ENCODE data around the gene SETSIP.

Gene SETSIP

DNA sequence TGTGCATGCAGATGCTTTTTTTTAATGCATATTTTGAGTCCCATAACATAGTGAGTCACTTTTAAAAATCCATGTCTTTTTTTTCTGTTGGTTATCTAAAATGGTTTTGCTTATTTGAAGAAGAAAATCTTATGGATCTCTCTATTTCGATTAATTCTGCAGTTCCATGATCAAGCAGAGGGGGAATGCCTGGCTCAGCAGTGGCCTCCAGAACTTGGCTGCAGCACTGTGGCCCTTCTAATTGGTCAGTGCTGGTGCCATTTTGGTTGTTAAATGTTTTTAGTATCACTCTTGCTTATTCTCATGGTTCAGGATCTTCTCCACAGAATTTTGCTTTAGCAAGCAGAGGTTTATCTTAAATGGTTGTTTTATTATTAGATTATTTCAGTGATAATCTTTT is 34.2 kb downstream of the SETSIP start:
- in situ Hi-C loops (cut with HindIII; ENCODE audit: low sequenced_read_pairs) = no loop called here
- TF ChIP-seq, protein P1, sequence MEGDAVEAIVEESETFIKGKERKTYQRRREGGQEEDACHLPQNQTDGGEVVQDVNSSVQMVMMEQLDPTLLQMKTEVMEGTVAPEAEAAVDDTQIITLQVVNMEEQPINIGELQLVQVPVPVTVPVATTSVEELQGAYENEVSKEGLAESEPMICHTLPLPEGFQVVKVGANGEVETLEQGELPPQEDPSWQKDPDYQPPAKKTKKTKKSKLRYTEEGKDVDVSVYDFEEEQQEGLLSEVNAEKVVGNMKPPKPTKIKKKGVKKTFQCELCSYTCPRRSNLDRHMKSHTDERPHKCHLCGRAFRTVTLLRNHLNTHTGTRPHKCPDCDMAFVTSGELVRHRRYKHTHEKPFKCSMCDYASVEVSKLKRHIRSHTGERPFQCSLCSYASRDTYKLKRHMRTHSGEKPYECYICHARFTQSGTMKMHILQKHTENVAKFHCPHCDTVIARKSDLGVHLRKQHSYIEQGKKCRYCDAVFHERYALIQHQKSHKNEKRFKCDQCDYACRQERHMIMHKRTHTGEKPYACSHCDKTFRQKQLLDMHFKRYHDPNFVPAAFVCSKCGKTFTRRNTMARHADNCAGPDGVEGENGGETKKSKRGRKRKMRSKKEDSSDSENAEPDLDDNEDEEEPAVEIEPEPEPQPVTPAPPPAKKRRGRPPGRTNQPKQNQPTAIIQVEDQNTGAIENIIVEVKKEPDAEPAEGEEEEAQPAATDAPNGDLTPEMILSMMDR (IDR thresholded peaks at IDR 0.05; ENCODE audit: low read depth, low read length) = no peak
- no peak overlapping the region for H3K4me3 ChIP-seq (ENCODE audit: low read depth, low read length)
- DNase-seq (ENCODE audit: low read depth, low spot score) = no peak

DNA sequence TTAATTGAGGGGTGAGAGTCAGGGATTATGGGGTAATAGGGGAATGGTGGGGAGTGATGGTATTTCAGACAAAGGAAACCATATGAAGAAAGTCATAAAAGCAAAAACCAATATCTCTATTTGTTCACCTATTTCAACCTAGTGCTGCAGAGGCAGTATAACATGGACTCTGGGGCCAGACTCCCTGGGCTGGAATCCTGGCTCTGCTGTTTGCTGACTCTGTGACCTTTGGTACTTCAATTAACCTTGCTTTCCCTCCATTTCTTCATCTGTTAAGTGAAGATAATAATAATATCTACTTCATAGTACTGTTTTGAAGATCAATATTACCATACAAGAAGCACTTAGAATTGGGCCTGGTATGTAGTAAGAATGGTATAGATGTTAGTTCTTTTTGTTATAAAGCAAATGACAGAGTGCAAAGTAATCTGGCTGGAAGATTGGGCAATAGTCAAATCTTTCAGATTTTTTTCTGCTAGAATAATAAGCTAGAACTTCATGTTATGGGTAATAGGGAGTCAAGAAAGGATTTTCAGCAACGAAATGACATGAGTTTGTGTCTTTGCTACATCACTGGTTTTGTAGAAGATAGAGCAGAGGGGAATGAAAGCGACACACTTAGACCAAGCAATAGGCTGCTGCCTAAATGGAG is 36.4 kb downstream of the SETSIP start:
- H3K4me3 ChIP-seq (ENCODE audit: low read depth, low read length) = no peak overlapping the region
- TF ChIP-seq, protein P1 (IDR thresholded peaks at IDR 0.05; ENCODE audit: low read depth, low read length) = no peak
- in situ Hi-C loops (cut with HindIII; ENCODE audit: low sequenced_read_pairs) = no loop called here
- no peak for DNase-seq (ENCODE audit: low read depth, low spot score)

DNA sequence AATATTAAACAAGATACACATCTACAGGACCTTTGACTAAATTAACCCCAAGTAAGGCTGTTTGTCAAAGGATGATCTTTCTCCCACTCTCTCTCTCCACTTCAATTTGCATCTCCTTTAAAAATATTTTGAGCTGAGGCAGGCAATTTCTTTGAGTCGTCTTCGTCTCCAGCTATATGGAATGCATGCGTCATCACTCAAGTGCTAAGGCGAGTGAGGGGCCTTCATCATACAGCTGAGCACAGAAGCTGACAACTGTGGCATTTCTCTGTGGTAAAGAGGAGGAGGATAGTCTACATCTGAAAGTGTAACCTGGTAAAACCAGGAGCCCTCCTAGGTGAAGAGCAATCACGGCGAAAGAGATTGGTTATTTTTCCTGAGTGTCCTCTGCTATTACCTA is 37.8 kb downstream of the SETSIP start:
- H3K4me3 ChIP-seq (ENCODE audit: low read depth, low read length) = no peak overlapping the region
- TF ChIP-seq, protein P1 (IDR thresholded peaks at IDR 0.05; ENCODE audit: low read depth, low read length) = no peak
- DNase-seq (ENCODE audit: low read depth, low spot score) = peak; percentile 7
- in situ Hi-C loops (cut with HindIII; ENCODE audit: low sequenced_read_pairs) = no loop called here

DNA sequence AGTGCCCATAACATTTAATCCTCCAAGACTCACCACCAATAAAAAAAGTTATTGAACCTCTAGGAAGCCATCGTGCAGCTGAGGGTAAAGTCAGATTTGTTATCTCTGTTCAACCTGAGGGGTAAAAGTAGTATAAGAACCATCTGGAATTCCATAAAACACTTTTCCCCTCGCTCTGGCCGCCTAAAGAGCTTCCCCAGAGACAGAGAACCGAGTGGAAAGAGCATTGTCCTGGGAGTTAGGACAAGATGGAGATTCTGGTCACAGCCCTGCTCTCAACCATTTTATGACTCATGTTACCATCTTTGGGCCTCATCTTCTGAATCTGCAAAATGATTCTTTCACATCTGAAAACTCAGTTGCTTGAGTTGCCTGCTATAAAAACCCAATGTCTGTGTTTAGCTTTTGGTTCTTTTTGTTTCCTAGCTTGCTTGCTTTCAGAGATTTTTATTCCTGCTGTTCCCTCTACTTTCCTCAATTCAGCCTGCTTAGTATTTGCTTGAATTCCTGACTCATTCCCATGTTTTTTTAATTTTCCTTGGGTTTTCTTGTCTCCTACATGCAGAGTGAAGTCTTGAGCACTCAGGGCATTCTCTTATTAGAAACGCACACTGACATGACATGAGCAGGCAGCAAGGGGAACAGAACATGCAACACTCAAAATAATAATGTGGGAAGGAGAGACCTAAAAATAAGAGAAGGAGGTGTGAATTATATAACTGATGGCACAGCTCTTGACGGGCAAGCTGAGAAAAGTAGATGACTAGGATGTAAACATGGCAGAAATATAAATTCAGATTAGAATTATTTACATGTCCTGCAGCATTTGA is 43.7 kb downstream of the SETSIP start:
- in situ Hi-C loops (cut with HindIII; ENCODE audit: low sequenced_read_pairs) = no loop called here
- TF ChIP-seq, protein P1 (IDR thresholded peaks at IDR 0.05; ENCODE audit: low read depth, low read length) = no peak
- no peak overlapping the region for H3K4me3 ChIP-seq (ENCODE audit: low read depth, low read length)
- no peak for DNase-seq (ENCODE audit: low read depth, low spot score)

DNA sequence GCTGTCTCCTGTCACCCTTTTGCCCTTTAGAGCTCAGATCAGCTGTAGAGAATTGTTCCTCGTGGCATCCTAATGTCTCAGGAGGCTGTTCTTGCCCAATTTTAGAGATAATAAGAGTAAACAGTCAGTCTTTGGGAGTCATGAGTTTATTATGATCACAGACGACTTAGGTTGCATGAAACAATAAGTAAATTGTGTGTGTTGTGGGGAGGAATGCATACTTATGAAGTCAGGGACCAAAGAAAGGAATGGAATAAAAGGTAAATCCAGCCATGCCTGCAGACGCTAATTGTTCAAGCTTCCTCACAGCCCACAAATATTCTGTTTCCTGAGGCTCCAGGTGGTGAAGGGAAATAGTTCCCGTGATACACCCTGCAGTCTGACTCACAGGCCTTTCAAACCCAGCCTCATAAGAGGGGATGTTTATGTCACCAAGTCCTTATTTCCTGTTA is 44.5 kb downstream of the SETSIP start:
- in situ Hi-C loops (cut with HindIII; ENCODE audit: low sequenced_read_pairs) = no loop called here
- DNase-seq (ENCODE audit: low read depth, low spot score) = peak; percentile 36
- H3K4me3 ChIP-seq (ENCODE audit: low read depth, low read length) = peak overlapping the region; percentile 52
- TF ChIP-seq, protein P1 (IDR thresholded peaks at IDR 0.05; ENCODE audit: low read depth, low read length) = no peak

DNA sequence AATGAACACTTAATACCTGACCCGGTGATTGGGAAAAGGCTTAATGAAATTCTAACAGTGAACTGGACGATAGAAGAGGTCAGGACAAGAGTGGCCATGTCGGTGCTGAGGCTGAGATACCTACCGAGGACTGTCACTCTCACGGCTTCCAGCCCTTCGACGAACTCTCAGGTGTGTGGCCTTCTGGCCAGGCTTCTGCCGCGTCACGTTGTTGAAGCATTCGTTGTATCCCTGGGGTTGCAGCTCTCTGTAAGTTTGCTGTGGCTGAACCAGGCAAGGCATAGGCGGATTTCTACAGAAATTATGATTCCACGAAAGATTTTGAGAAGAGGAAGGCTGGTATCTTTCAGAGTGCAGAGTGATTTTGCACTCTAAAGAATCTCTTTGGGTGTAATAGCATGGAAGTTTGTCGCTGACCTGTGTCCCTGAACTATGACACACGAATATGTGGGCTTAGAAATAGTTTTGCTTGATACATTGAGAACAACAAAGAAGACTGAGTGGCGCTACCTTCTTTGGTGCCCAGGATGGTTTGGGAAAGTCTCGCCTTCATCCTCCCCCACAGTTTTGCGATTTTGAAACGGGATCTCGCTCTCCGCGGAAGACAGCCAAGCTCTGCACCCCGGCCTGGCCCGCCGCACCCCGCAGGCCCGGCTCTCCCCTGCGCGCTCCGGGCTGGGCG is 45.8 kb downstream of the SETSIP start:
- TF ChIP-seq, protein P1 (IDR thresholded peaks at IDR 0.05; ENCODE audit: low read depth, low read length) = no peak

More for the DNA sequence above, 45.8 kb downstream of the SETSIP start:
- in situ Hi-C loops (cut with HindIII; ENCODE audit: low sequenced_read_pairs) = no loop called here
- DNase-seq (ENCODE audit: low read depth, low spot score) = no peak
- H3K4me3 ChIP-seq (ENCODE audit: low read depth, low read length) = peak overlapping the region; percentile 52

All from astrocyte of the spinal cord (primary cell).